HG03521 (cell line): ENCODE data around the gene FAM53C.
"Not testable (repeated sequence)": the region's sequence is repeated elsewhere in the genome, so short reads cannot be mapped to it uniquely, and the experiment has no call there.

Experiments used
- ATAC-seq: cut with Tn5 transposase; IDR thresholded peaks from one replicate; pipeline ENCODE4 v1.9.1; 2021; ENCODE audit warnings: mild to moderate bottlenecking, moderate library complexity; ENCODE audit not compliant: unreplicated experiment

FAM53C gene

DNA sequence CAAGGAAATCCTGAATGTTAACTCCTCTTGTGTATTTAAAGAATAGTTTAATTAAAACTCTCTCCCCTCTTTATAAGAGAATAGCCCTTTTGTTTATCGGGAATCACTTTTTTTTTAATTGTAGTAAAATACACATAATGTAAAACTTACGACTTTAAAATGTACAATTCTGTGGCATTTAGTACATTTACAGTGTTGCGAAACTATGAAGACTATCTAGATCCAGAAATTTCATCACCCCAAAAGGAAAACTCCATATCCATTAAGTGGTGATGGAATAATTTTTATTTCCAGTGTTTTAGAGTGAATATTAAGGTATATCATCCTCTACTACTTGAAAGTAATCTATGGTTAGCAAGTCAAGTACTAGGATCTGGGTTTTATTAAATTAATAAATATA lies 51.3 kb downstream of the FAM53C start:
- no peak for ATAC-seq

DNA sequence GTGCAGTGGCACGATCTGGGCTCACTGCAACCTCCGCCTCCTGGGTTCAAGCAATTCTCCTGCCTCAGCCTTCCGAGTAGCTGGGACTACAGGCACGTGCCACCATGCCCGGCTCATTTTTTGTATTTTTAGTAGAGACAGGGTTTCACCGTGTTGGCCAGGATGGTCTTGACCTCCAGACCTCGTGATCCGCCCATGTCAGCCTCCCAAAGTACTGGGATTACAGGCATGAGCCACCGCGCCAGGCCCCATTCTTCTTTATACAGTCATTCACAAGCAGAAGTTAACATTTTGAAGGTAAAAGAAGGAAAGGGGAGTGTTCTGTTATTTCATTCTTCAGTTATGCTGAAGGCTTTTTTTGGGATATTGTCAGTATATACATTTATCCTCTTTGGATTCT lies 51.8 kb downstream of the FAM53C start:
- not testable (repeated sequence) for ATAC-seq

DNA sequence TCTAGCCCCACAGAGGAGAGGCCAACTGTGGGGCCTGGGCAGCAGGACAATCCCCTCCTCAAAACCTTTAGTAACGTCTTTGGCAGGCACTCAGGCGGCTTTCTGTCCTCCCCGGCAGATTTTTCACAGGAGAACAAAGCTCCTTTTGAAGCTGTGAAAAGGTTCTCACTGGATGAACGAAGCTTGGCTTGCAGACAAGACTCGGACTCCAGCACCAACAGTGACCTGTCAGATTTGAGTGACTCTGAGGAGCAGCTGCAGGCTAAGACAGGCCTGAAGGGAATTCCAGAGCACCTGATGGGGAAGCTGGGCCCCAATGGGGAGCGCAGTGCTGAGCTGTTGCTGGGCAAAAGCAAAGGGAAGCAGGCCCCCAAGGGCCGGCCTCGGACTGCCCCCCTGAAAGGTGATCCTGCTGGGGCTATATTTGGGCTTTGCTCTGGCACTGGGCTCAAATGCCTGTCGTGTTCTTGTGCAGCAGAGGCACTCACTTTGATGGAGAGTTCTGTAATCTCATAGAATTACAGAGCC lies 53.9 kb downstream of the FAM53C start:
- no peak for ATAC-seq
